ENCODE measurements around the gene CACNA2D1.

- TF ChIP-seq POLR2A (IDR thresholded peaks at IDR 0.05) (no peak), CTCF (IDR thresholded peaks at IDR 0.05) (peak in 4 of 7 experiments; percentile 9 to 29 (median 25))
These were observed 195.7 kb downstream of the CACNA2D1 start for GRCh38 chr7:82247814-82248433.
